Measurements from ENCODE around the gene IGFL4. TPM values are rescaled to one million over a fixed set of nuclear protein-coding genes. Genes with fewer than 3 reads are reported as not detected.
A peak's percentile ranks its signal among the peaks of the same experiment; 100 is the strongest.

IGFL4 gene
- total RNA-seq, 4 donors from 2014 or later, result not detected

MicroRNAs encoded within 50 kb of the gene (microRNA counts, 767-probe panel; counts per million panel counts)
- 0 counts per million in 2 donors for microRNA hsa-miR-769-3p
- microRNA hsa-miR-769-5p, result 1,911 to 3,330 counts per million in 2 donors

Small RNA genes lying within 50 kb of the gene (microRNA-seq; reads per million reads assigned to microRNA genes)
- 23.8 reads per million, percentile 40 among the genes with 10 or more reads in this experiment for gene MIR769

Small RNA genes lying within 50 kb of the gene (small RNA-seq; reads per million reads assigned to genes)
- gene MIR769, result 6.0 reads per million, percentile 88 among the genes with 10 or more reads in this experiment

Other genes starting within 250 kb of the IGFL4 start
- gene DMWD, start 248.2 kb downstream of the IGFL4 start, total RNA-seq, result 10 to 100 TPM; 38.2 to 69.7 (median 48.3) TPM
- gene RSPH6A, start 225.7 kb downstream of the IGFL4 start, total RNA-seq, result 1 to 10 TPM in 3 of 4 donors, under 1 TPM in 1; 0.50 to 8.9 (median 3.9) TPM
- 10 to 100 TPM; 32.4 to 56.8 (median 38.7) TPM for gene SYMPK, start 177.9 kb downstream of the IGFL4 start, total RNA-seq
- gene FOXA3, start 176.7 kb downstream of the IGFL4 start, total RNA-seq, result not detected
- gene IRF2BP1, start 154.9 kb downstream of the IGFL4 start, total RNA-seq, result 10 to 100 TPM; 25.9 to 47.0 (median 36.1) TPM
- gene MYPOP, start 138.4 kb downstream of the IGFL4 start, total RNA-seq, result 1 to 10 TPM; 1.8 to 4.3 (median 3.0) TPM
- gene NANOS2, start 126.2 kb downstream of the IGFL4 start, total RNA-seq, result not detected
- gene NOVA2, start 67.1 kb downstream of the IGFL4 start, total RNA-seq, result 1 to 10 TPM; 1.5 to 3.6 (median 2.6) TPM
- gene CCDC61, start 45.5 kb downstream of the IGFL4 start, total RNA-seq, result 10 to 100 TPM in 2 of 4 donors, 1 to 10 TPM in 2; 8.5 to 12.4 (median 9.8) TPM
- 1 to 10 TPM in 1 of 4 donors, not detected in 3; 2.0 TPM for gene PGLYRP1, start 17.9 kb downstream of the IGFL4 start, total RNA-seq
- not detected for gene IGFL3, start 83.7 kb upstream of the IGFL4 start, total RNA-seq
- gene IGFL2, start 107.2 kb upstream of the IGFL4 start, total RNA-seq, result not detected
- not detected for gene IGFL1, start 188.7 kb upstream of the IGFL4 start, total RNA-seq

All from thyroid gland (tissue), 4 donors.